Cardiac muscle cell (in vitro differentiated cells and primary cell): ENCODE results near the gene RPP25. TPM values are rescaled to one million over a fixed set of nuclear protein-coding genes. Genes with fewer than 3 reads are reported as not detected.
A peak's percentile ranks its signal among the peaks of the same experiment; 100 is the strongest.
"Not testable (repeated sequence)": the region's sequence is repeated elsewhere in the genome, so short reads cannot be mapped to it uniquely, and the experiment has no call there.

Experiments
- DNase-seq, 2 donors: peaks; one replicate each; pipeline versions ENCODE4 v3.0.0 to v3.0.0-alpha.2; 2010 to 2017; ENCODE audit warnings: low read depth in 1 of 2, low spot score in 1 of 2
- H3K27ac ChIP-seq: fragments of 200-600 bp; sonication (generic); 2 replicates; pipeline ENCODE4 v1.5.1; 2016
- H3K27me3 ChIP-seq: fragments of 200-600 bp; sonication (generic); 2 replicates; pipeline ENCODE4 v1.6.0; 2016; ENCODE audit warnings: control low read depth
- H3K36me3 ChIP-seq: fragments of 200-600 bp; sonication (generic); 2 replicates; pipeline ENCODE4 v1.5.1; 2016; ENCODE audit warnings: control low read depth
- H3K4me1 ChIP-seq: fragments of 200-600 bp; sonication (generic); 2 replicates; pipeline ENCODE4 v1.8.1; 2017; ENCODE audit warnings: low read depth, mild to moderate bottlenecking, mixed run types
- H3K4me3 ChIP-seq: fragments of 200-600 bp; sonication (generic); 2 replicates; pipeline ENCODE4 v1.5.1; 2016; ENCODE audit warnings: mild to moderate bottlenecking
- H3K9me3 ChIP-seq: fragments of 200-600 bp; sonication (generic); 2 replicates; pipeline ENCODE4 v1.5.1; 2017; ENCODE audit warnings: low read depth, mild to moderate bottlenecking, control low read depth
- polyA plus RNA-seq: library from polyadenylated mRNA; unstranded; fragments of >200 nt; fragmentation: Nextera tagmentation; extraction: Ambion mirVana; gene quantifications from 2 replicates; pipeline ENCODE4 v1.2.1, GENCODE V29; 2016
- total RNA-seq: library from RNA; depleted of rRNA; stranded (reverse); fragments of >200 nt; gene quantifications from 2 replicates; pipeline ENCODE4 v1.2.3, GENCODE V29; 2016
- TF ChIP-seq, protein P1 (sequence below): IDR thresholded peaks from 2 replicates; pipeline ENCODE4 v1.5.1; 2012; ENCODE audit warnings: low read depth, mild to moderate bottlenecking, low read length

RPP25 gene
- total and polyA plus RNA-seq, 2 experiments from 2014 or later = 18.3 to 21.1 TPM

DNA sequence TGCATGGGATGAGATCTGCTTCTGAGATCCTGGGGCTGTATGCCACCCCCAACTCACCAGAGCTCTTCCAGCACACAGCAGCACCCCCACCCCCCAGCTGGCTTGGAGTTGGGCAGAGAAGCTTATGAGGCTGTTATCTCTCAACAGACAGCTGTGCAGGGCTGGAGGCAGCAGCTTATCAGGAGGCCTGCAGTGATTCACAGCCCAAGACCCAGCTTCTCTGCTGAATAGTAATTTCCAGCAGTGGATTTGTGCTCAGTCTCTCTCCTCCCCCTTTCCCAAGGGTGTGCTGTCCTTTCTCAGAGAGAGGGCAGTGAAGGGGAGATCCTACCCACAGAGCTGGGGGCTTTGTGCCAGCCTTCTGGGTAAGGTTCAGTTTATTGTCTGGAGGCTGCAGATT is 2.1 kb downstream of the RPP25 start:
- TF ChIP-seq, protein P1, sequence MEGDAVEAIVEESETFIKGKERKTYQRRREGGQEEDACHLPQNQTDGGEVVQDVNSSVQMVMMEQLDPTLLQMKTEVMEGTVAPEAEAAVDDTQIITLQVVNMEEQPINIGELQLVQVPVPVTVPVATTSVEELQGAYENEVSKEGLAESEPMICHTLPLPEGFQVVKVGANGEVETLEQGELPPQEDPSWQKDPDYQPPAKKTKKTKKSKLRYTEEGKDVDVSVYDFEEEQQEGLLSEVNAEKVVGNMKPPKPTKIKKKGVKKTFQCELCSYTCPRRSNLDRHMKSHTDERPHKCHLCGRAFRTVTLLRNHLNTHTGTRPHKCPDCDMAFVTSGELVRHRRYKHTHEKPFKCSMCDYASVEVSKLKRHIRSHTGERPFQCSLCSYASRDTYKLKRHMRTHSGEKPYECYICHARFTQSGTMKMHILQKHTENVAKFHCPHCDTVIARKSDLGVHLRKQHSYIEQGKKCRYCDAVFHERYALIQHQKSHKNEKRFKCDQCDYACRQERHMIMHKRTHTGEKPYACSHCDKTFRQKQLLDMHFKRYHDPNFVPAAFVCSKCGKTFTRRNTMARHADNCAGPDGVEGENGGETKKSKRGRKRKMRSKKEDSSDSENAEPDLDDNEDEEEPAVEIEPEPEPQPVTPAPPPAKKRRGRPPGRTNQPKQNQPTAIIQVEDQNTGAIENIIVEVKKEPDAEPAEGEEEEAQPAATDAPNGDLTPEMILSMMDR = no peak
- Histone ChIP-seq H3K27ac (peak overlapping the region; percentile 63), H3K9me3 (no peaks in the 10 kb centered on the region), H3K4me3 (peak overlapping the region; percentile 41), H3K36me3 (no peaks in the 10 kb centered on the region), H3K27me3 (peaks cover 24% of the 10 kb centered on the region), H3K4me1 (peaks cover 24% of the 10 kb centered on the region)
- peak; percentile 64 to 91 for DNase-seq

DNA sequence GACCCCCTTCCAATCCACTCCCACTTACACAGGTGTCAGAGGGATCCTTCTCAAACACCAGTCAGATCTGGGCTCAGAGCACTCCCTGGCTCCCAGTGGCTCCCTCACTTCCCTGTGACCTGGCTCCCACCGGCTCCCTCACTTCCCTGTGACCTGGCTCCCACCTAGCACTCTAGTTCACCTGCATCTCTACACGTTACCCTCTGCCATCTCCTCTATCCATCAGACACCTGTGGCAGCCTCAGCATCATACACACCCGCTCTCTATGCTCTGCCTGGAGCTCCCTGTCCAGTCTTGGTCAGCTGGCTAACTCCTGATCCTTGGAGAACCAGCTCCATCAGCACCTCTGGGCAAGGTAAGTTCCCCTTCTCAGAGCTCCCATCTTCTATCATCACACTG is 5.6 kb downstream of the RPP25 start:
- no peaks in the 10 kb centered on the region for H3K36me3 ChIP-seq
- no peaks in the 10 kb centered on the region for H3K9me3 ChIP-seq
- no peak for DNase-seq
- H3K4me1 ChIP-seq = peaks cover 20% of the 10 kb centered on the region
- H3K27ac ChIP-seq = no peak overlapping the region
- no peak overlapping the region for H3K4me3 ChIP-seq
- TF ChIP-seq, protein P1 = no peak
- no peaks in the 10 kb centered on the region for H3K27me3 ChIP-seq

DNA sequence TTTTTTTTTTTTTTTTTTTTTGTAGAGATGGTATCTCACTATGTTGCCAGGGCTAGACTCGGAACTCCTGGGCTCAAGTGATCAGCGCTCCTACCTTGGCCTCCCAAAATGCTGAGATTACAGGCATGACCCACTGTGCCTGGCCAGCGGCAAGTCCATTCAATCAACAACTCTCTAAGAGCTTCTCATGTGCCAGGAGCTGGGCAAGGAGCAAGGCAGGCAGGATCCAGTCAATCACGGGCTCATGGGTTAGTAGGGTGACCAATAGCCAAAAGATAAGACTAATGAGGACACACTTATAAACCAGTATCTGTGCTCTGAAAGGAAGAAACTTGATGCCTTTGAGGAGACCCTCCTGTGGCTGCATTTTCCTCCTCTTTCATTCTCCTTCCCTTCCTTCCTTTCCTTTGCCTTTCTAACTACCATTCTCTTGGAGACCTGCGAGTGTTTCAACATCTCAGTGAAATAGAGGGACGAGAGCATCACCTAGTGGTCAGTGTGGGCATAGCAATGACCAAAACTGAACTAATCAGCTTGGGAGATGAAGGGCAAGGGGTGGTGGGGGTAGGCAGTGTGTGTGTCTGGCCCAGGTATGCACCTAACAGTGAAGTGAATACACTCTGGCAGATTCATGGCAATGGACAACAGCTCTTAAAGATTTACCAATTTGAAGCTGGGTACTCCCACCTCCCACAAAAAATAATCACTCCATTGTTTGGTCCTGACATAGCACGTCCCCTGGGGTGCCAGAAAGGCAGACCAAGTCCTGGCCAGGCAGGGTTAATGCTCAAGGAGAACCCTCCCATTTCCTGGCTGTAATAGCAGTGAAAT is 6.3 kb downstream of the RPP25 start:
- no peaks in the 10 kb centered on the region for H3K36me3 ChIP-seq
- TF ChIP-seq, protein P1 = peak; percentile 100
- H3K4me1 ChIP-seq = peaks cover 15% of the 10 kb centered on the region
- H3K27me3 ChIP-seq = no peaks in the 10 kb centered on the region
- peak; percentile 78 to 80 for DNase-seq
- no peak overlapping the region for H3K27ac ChIP-seq
- no peak overlapping the region for H3K4me3 ChIP-seq
- no peaks in the 10 kb centered on the region for H3K9me3 ChIP-seq

DNA sequence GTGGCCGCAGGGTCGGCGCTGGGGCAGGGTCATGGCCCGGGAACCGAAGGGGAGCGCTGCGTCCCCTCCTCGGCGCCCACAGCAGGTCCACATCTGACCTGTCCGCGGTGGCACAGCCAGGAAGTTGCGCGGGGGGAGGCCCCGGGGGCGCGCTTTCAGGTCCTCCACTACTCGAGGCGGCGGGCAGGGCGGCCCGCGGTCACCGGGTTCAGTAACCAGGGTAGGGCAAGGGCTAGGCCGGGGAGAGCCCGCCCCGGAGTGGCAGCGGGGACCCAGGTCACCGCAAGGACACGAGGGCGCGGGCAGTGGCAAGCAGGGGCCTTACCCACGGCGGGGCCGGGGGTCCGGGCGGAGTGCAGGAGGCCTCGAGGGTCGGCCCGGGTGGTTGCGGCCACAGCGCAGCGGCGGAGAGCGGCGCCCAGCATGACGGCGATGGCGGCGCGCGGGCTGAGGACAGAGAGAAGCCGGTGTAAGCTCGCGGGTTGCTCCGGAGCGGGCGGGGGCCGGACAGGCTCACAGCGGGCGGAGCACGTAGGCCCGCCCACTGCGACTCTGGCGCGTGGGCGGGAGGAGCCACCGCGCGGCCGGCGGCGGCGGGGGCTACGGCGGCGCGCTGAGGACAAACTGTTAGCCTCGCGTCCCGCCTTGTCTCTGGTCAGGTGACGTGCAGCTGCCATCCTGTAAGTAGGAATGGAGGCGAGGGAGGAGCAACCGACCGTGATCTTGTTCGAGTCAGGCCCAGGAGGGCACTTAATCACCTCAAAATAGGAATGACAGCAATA is 18.8 kb downstream of the RPP25 start, which contains the start of gene COX5A:
Gene COX5A (minus strand): TSS at position 484 of the 782 bp plus-strand sequence. CDS start 59 bp downstream, at position 425.
- Histone ChIP-seq H3K27ac (peak within 1 kb of the TSS; percentile 96), H3K36me3 (no peaks in the 10 kb centered on the region), H3K4me1 (peaks cover 3% of the 10 kb centered on the region), H3K9me3 (no peaks in the 10 kb centered on the region), H3K27me3 (no peaks in the 10 kb centered on the region), H3K4me3 (peak within 1 kb of the TSS; percentile 75)
- DNase-seq = peak; percentile 96 to 98
- TF ChIP-seq, protein P1 = no peak

DNA sequence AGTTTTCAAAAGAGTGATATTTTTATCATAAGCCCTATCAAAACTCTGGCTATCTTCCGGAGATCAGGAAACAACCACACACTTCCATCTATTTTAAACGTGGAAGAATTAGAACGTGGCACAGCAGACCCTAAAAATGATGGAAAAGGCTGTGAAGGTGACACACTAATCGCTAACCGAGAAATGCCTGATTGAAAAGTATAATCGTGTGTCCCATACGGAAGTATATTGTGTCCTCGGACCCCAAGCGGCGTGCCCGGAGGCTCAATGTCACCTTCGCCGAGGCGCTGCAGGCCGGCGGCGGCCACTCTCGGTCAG is 19.3 kb downstream of the RPP25 start:
- Histone ChIP-seq H3K36me3 (no peaks in the 10 kb centered on the region), H3K27me3 (no peaks in the 10 kb centered on the region), H3K4me3 (peak overlapping the region; percentile 75), H3K27ac (peak overlapping the region; percentile 96), H3K9me3 (no peaks in the 10 kb centered on the region), H3K4me1 (peaks cover 3% of the 10 kb centered on the region)
- TF ChIP-seq, protein P1 = no peak
- peak in 1 of 2 donors; percentile 70 for DNase-seq

DNA sequence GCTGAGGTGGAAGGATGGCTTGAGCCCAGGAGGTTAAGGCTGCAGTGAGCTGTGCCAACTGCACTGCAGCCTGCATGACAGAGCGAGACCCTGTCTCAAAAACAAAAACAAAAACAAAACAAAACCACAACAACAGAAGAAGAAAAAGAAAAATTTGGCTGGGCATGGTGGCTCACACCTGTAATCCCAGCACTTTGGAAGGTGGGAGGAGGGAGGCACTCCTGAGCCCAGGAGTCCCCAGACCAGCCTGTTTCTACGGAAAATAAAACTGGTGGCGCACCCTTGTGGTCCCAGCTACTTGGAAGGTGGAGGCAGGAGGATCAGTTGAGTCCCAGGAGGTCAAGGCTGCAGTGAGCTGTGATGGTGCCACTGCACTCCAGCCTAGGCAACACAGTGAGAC is 21.4 kb downstream of the RPP25 start:
- H3K4me1 ChIP-seq, H3K27me3 ChIP-seq, H3K9me3 ChIP-seq, H3K36me3 ChIP-seq, DNase-seq, H3K27ac ChIP-seq, H3K4me3 ChIP-seq: not testable (repeated sequence)
